ENCODE data around the gene FANCG.
A peak's percentile ranks its signal among the peaks of the same experiment; 100 is the strongest.

DNA sequence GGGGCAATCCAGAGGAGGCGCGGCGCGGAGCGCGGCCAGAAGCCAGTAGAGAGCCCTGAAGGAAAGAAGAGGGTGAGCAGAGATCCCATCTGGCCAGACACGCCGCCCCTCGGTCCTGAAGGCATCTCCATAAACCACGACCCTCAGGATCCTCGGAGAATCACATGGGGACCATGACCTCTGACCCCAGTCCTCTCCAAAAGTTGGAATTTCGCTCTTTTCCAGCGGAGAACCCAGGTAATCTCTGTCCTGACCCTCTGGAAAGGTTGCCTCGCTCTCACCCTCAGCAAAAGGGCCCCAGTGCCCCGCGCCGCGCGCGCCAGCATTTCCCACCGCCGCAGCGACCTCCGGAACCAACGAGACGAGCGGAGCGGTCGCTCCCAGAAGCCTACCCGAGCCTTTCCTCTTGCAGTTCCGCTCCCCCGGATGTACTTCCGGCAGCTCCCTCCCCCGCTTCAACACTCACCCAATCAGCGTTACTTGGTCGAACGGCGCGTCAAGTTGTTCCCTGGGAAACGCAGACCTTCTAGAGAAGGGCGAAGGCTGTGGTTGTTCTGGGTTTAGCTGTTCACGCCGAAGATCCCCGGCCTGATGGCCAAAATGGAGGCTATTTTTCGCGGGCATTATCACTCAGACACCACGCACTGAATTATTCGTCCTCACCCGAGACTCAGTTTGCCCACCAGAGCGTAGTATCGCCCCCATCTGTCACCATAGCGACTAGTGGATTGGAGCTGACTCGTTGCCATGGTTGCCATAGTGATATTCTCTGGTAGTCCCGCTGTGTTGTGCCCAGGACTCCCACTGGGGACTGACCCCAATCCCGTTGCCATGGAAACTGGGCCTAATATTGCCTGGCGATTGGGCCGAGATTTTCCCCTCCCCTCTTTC lies 23.3 kb upstream of the FANCG start, which contains the start of gene STOML2:
- TF ChIP-seq CTCF (IDR thresholded peaks at IDR 0.05) (peak in 2 of 7 experiments; percentile 16 to 19), POLR2A (IDR thresholded peaks at IDR 0.05) (peak; percentile 30 to 86 (median 81))
